Mucosa of descending colon (tissue), 3 donors: Measurements from ENCODE around the gene GLB1L3. TPM values are rescaled to one million over a fixed set of nuclear protein-coding genes. Genes with fewer than 3 reads are reported as not detected.

Experiments used
- ATAC-seq: fragments of 200-7000 bp; cut with Tn5 transposase; one replicate; pipeline ENCODE4 v1.9.1; 2020; ENCODE audit warnings: mild to moderate bottlenecking, moderate library complexity
- DNase-seq, 3 donors: peaks; one replicate each; pipeline ENCODE4 v3.0.0-alpha.2; 2020
- H3K36me3 ChIP-seq: fragments of 200-600 bp; one replicate; pipeline ENCODE4 v1.8.0; 2021; ENCODE audit warnings: low read depth, mild to moderate bottlenecking
- H3K4me1 ChIP-seq: fragments of 200-600 bp; one replicate; pipeline ENCODE4 v1.8.0; 2021; ENCODE audit warnings: low read depth, mild to moderate bottlenecking
- H3K4me3 ChIP-seq: fragments of 200-600 bp; one replicate; pipeline ENCODE4 v1.8.0; 2021; ENCODE audit warnings: mild to moderate bottlenecking
- H3K9me3 ChIP-seq: fragments of 200-600 bp; one replicate; pipeline ENCODE4 v1.8.0; 2021; ENCODE audit warnings: mild to moderate bottlenecking
- intact Hi-C, 2 donors: fragments of 100-400 bp; cut with DNase I in 1 of 2; cut with micrococcal nuclease in 1 of 2; formaldehyde crosslinking; loops; one replicate each; pipeline versions ENCODE4 v1.11.0 to v1.11.1; 2022; cut with DNase I, micrococcal nuclease
- long read RNA-seq, 2 donors: library from polyadenylated mRNA; unstranded; transcript quantifications; one replicate each; pipeline ENCODE4 v2.0.0, GENCODE V29; 2019 to 2021
- total RNA-seq, 3 donors: library from RNA; stranded (reverse); fragmentation: NEBNext Ultra II Directional in 2 of 3; extraction: Animal tissue kit (Norgen Biotek cat#: 25700) in 2 of 3; gene quantifications; one replicate each; pipeline versions ENCODE4 v1.2.1 to v1.2.4, GENCODE V29; 2021 to 2023
- TF ChIP-seq, protein P1 (sequence below): fragments of 200-600 bp; IDR thresholded peaks from one replicate; pipeline ENCODE4 v1.8.0; 2022; ENCODE audit warnings: antibody characterized with exemption, mild to moderate bottlenecking
- donor health status: DM: no; HTN: no; CAD: no; lungs with moderate emphysema.
- donor health status: DM: no; HTN: no; CAD: no.
- donor health status: DM: no; HTN: yes; CAD: no.

GLB1L3 gene, protein sequence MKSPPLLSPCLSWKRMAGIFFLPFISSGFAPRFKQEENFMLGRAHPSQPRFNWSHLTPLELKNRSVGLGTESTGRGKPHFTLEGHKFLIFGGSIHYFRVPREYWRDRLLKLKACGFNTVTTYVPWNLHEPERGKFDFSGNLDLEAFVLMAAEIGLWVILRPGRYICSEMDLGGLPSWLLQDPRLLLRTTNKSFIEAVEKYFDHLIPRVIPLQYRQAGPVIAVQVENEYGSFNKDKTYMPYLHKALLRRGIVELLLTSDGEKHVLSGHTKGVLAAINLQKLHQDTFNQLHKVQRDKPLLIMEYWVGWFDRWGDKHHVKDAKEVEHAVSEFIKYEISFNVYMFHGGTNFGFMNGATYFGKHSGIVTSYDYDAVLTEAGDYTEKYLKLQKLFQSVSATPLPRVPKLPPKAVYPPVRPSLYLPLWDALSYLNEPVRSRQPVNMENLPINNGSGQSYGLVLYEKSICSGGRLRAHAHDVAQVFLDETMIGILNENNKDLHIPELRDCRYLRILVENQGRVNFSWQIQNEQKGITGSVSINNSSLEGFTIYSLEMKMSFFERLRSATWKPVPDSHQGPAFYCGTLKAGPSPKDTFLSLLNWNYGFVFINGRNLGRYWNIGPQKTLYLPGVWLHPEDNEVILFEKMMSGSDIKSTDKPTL
- under 1 TPM in 1 of 3 donors, not detected in 2; 0.09 TPM for total RNA-seq
- long read RNA-seq, donor 1, result 0 reads
- long read RNA-seq, donor 2, result 0 reads

DNA sequence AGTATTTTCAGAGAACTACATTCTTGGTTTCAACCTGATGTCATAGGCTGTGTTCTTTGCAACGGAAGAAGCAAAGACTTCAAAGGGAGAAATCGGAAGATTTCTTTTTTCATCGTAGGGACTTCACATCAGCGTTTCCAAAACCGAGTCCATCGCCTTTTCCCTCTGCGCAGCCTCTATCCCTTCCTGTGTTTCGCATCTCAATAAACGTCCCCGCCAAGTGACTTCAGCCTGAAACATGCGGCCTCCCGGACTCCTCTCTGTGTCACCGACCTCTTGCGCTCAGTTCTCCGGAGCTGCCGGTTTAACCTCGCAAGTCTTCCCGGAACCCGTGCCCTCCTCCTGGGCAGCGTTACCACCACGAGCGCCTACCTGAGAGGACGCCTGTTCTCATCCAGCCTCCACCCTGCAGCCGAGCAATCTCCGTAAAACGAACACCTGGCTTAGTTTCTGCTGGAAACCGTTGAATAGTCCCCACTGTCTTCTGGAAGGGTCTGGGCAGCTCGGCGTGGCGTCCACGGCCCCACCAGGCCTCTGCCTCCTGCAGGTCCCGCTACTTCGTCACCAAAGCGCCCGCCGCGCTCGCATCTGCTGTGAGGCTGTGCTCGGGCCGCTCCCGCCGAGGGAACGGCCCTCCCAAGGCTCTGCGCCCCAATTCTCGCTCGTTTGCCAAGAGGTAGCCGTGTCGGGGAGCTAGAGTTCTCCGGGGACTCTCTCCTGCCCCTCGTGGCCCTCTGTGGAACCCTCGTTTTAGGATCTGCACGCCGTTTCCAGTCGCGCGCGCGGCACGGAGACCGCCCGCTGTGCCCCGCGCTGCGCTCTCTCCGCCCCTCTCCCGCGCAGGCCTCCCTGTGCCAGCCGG lies at the start of gene GLB1L3:
TSS of gene GLB1L3 (plus strand) at position 846 of the 862 bp plus-strand sequence. CDS start 362 bp downstream, outside the sequence.
- peak in 2 of 3 donors; percentile 29 to 46 for DNase-seq
- intact Hi-C loops, result no loop called here
- TF ChIP-seq, protein P1, sequence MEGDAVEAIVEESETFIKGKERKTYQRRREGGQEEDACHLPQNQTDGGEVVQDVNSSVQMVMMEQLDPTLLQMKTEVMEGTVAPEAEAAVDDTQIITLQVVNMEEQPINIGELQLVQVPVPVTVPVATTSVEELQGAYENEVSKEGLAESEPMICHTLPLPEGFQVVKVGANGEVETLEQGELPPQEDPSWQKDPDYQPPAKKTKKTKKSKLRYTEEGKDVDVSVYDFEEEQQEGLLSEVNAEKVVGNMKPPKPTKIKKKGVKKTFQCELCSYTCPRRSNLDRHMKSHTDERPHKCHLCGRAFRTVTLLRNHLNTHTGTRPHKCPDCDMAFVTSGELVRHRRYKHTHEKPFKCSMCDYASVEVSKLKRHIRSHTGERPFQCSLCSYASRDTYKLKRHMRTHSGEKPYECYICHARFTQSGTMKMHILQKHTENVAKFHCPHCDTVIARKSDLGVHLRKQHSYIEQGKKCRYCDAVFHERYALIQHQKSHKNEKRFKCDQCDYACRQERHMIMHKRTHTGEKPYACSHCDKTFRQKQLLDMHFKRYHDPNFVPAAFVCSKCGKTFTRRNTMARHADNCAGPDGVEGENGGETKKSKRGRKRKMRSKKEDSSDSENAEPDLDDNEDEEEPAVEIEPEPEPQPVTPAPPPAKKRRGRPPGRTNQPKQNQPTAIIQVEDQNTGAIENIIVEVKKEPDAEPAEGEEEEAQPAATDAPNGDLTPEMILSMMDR, result no peak
- H3K36me3 ChIP-seq, result no peaks in the 10 kb centered on the region
- H3K9me3 ChIP-seq, result no peaks in the 10 kb centered on the region
- peaks cover 16% of the 10 kb centered on the region for H3K4me1 ChIP-seq
- no peak within 1 kb of the TSS for H3K4me3 ChIP-seq
- peak; percentile 78 for ATAC-seq

DNA sequence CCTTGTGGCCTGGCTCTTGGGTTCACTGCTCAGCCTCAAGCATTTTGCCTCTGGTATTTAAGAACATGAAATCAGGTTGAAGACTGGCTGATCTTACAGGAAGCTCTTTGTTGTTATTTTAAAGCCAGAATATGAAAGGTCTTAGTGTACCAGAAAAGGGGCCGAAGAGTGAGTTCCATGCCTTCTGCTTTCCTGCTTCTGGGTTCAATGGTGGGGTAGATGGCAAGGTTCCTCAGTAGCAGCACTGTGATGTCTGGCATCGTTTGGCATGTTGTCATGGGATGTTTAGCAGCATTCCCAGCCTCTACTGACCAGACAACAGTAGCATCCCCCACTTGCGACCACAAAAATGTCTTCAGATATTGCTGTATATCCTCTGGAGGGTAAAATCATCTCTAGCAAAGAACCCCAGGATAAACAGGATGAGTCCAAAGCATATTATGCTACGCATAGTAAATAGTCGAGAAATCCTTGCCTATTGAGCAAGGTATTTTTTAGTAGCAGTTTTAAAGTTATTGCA lies 49.3 kb upstream of the GLB1L3 start:
- Histone ChIP-seq H3K36me3 (no peaks in the 10 kb centered on the region), H3K4me3 (no peak overlapping the region), H3K9me3 (no peaks in the 10 kb centered on the region), H3K4me1 (peaks cover 19% of the 10 kb centered on the region)
- TF ChIP-seq, protein P1, result no peak
- DNase-seq (no peak), ATAC-seq (no peak)
- intact Hi-C loops, result no loop called here

DNA sequence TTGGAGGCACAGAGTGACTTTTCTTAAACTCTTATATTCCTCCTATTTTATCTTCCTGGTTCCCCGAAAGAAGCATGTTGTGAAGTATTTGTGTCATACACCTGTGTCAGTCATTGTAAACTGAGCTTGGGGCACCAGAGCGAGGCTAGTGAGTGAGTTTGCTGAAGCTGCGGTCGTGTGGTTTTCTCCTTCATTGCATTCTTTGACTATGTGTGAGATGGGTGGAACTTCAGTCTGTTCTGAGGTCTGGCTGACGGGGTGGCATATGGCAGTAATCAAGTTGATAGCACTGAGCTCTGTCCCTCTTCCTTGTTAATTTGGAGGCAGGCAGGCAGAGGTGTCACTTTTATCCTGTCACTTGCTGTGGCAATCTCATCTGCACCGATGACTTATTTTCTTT lies 47.6 kb upstream of the GLB1L3 start:
- no peak for DNase-seq

DNA sequence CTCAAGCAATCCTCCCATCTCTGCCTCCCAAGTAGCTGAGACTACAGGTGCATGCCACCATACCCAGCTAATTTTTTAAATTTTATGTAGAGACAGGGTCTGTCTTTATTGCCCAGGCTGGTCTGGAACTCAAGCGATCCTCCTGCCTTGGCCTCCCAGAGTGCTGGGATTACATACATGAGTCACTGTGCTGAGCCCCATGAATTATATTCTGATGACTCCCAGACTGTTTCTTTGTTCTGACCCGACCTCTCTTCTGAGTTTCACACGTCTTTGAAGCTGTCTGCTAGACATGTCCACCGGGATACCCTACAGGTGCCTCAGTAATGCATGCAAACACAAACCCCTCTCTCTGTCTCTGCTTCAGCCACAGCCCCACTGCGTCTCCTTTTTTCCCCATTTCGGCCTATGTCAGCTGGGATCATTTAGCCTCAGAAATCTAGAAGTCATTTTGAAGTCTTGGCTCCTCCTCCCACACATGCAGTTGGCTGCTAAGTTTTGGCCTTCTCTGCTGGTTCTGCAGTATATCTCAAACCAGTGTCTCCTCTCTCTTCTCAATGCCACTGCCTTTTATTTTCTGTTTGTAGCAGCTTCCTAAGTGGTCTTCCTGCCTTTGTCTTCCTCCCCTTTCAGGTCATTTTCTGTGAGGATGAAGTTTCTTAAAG lies 46.9 kb upstream of the GLB1L3 start:
- no peak for DNase-seq
- Histone ChIP-seq H3K9me3 (no peaks in the 10 kb centered on the region), H3K4me1 (peaks cover 16% of the 10 kb centered on the region), H3K36me3 (no peaks in the 10 kb centered on the region), H3K4me3 (no peak overlapping the region)
- TF ChIP-seq, protein P1, result no peak
- intact Hi-C loops, result no loop called here
- ATAC-seq, result no peak

More for the DNA sequence above, 47.6 kb upstream of the GLB1L3 start:
- TF ChIP-seq, protein P1, result no peak
- intact Hi-C loops, result no loop called here
- H3K36me3 ChIP-seq, result no peaks in the 10 kb centered on the region
- no peaks in the 10 kb centered on the region for H3K9me3 ChIP-seq
- no peak for ATAC-seq
- peaks cover 16% of the 10 kb centered on the region for H3K4me1 ChIP-seq
- H3K4me3 ChIP-seq, result no peak overlapping the region

DNA sequence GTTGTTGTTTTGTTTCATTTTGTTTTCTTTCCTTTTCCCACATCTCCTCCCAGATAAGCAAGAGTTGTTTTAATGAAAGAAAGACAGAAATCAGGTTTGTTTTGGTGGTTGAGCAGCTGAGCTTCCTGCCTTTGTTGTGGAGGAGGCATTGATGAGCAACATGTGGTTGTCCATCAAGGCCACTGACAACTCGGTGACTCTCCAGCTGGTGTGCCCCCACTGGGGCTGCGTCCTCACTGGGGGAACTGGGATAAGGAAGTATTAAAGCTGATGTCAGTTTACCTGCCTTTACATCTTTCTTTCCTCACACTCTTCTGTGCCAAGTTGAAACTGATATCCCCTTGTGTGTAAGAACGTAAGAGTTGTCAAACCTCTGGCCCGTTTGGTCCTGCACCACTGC lies 45.8 kb upstream of the GLB1L3 start:
- Histone ChIP-seq H3K4me3 (no peak overlapping the region), H3K36me3 (no peaks in the 10 kb centered on the region), H3K4me1 (peaks cover 15% of the 10 kb centered on the region), H3K9me3 (no peaks in the 10 kb centered on the region)
- no peak for DNase-seq
- TF ChIP-seq, protein P1, result no peak
- ATAC-seq, result no peak
- intact Hi-C loops, result no loop called here
